CD14-positive monocyte (primary cell): Measurements from ENCODE around the gene CCR3. TPM values are rescaled to one million over a fixed set of nuclear protein-coding genes. Genes with fewer than 3 reads are reported as not detected.

Source experiments
- DNase-seq, 3 donors: peaks; one replicate each; pipeline ENCODE4 v3.0.0-alpha.2; 2011 to 2022
- H2AFZ ChIP-seq: 2 replicates; pipeline ENCODE4 v1.6.0; 2012; ENCODE audit warnings: mild to moderate bottlenecking, low read depth, low read length, inconsistent platforms; ENCODE audit not compliant: insufficient read depth, poor library complexity, severe bottlenecking
- H3K27ac ChIP-seq, 2 donors: 1 replicate in 1 of 2; 2 replicates in 1 of 2; pipeline ENCODE4 v1.5.1; 2012 to 2013; ENCODE audit warnings: low read length in 2 of 2, control low read depth in 1 of 2, inconsistent platforms in 1 of 2, low read depth in 1 of 2, mild to moderate bottlenecking in 1 of 2
- H3K27me3 ChIP-seq, 2 donors: one replicate each; pipeline versions ENCODE4 v1.6.0 to v1.6.1; 2011 to 2013; ENCODE audit warnings: low read length in 2 of 2; ENCODE audit not compliant: control insufficient read depth in 2 of 2, insufficient read depth in 2 of 2
- H3K36me3 ChIP-seq, 2 donors: replicated peaks in 1 of 2; 1 replicate in 1 of 2; 2 replicates in 1 of 2; pipeline versions ENCODE4 v1.5.1 to v1.6.1; 2012 to 2013; ENCODE audit warnings: low read length in 2 of 2, control low read depth in 1 of 2, inconsistent platforms in 1 of 2, mild to moderate bottlenecking in 1 of 2; ENCODE audit not compliant: insufficient read depth in 2 of 2, control insufficient read depth in 1 of 2
- H3K4me1 ChIP-seq, 2 donors: 1 replicate in 1 of 2; 2 replicates in 1 of 2; pipeline versions ENCODE4 v1.5.1 to v1.6.1; 2012 to 2013; ENCODE audit warnings: low read length in 2 of 2, control low read depth in 1 of 2, inconsistent platforms in 1 of 2, mild to moderate bottlenecking in 1 of 2, moderate library complexity in 1 of 2; ENCODE audit not compliant: insufficient read depth in 2 of 2, control insufficient read depth in 1 of 2
- H3K4me2 ChIP-seq: replicated peaks from 2 replicates; pipeline ENCODE3; 2012; ENCODE audit warnings: low read length, moderate library complexity, mild to moderate bottlenecking; ENCODE audit not compliant: poor library complexity, severe bottlenecking; ENCODE audit errors: extremely low read depth
- H3K4me3 ChIP-seq, 3 experiments: fragments of 200-600 bp in 1 of 3; sonication (generic) in 1 of 3; replicated peaks in 1 of 3; 1 replicate in 2 of 3; 2 replicates in 1 of 3; pipeline ENCODE4 v1.5.1; 2011 to 2013; ENCODE audit warnings: low read length in 3 of 3, mild to moderate bottlenecking in 3 of 3, control low read depth in 2 of 3, low read depth in 2 of 3, inconsistent platforms in 1 of 3, moderate library complexity in 1 of 3
- H3K79me2 ChIP-seq: 2 replicates; pipeline ENCODE4 v1.6.0; 2012; ENCODE audit warnings: mild to moderate bottlenecking, control low read depth, inconsistent platforms, low read length, moderate library complexity; ENCODE audit not compliant: insufficient read depth
- H3K9ac ChIP-seq: 2 replicates; pipeline ENCODE4 v1.6.0; 2017; ENCODE audit warnings: low read length, mild to moderate bottlenecking; ENCODE audit not compliant: insufficient read depth, poor library complexity, severe bottlenecking
- H3K9me3 ChIP-seq, 2 donors: replicated peaks in 1 of 2; 1 replicate in 1 of 2; 2 replicates in 1 of 2; pipeline versions ENCODE4 v1.5.1 to v1.6.1; 2012 to 2013; ENCODE audit warnings: low read length in 2 of 2, control low read depth in 1 of 2; ENCODE audit not compliant: control insufficient read depth in 1 of 2, insufficient read depth in 1 of 2
- H4K20me1 ChIP-seq: 2 replicates; pipeline ENCODE4 v1.6.0; 2012; ENCODE audit warnings: mild to moderate bottlenecking, low read length, control low read depth, moderate library complexity; ENCODE audit not compliant: insufficient read depth
- H3K27ac Mint-ChIP-seq, 7 donors: one replicate each; pipeline ENCODE4 v1.8.0; 2020; ENCODE audit warnings: mild to moderate bottlenecking in 7 of 7, mixed read lengths in 7 of 7, moderate library complexity in 6 of 7, inconsistent platforms in 2 of 7
- H3K27me3 Mint-ChIP-seq, 3 donors: one replicate each; pipeline ENCODE4 v1.8.0; 2021 to 2022; ENCODE audit warnings: low read depth in 3 of 3, mild to moderate bottlenecking in 3 of 3, mixed read lengths in 3 of 3, moderate library complexity in 3 of 3, inconsistent platforms in 1 of 3
- H3K36me3 Mint-ChIP-seq, 2 donors: one replicate each; pipeline ENCODE4 v1.8.0; 2020; ENCODE audit warnings: mixed read lengths in 2 of 2, inconsistent platforms in 1 of 2, mild to moderate bottlenecking in 1 of 2
- H3K4me1 Mint-ChIP-seq: one replicate; pipeline ENCODE4 v1.8.0; 2020; ENCODE audit warnings: mild to moderate bottlenecking, mixed read lengths
- H3K4me3 Mint-ChIP-seq, 2 donors: one replicate each; pipeline ENCODE4 v1.8.0; 2020; ENCODE audit warnings: mild to moderate bottlenecking in 2 of 2, mixed read lengths in 2 of 2, moderate library complexity in 1 of 2
- H3K9me3 Mint-ChIP-seq, 7 donors: one replicate each; pipeline ENCODE4 v1.8.0; 2020 to 2022; ENCODE audit warnings: mixed read lengths in 7 of 7, mild to moderate bottlenecking in 6 of 7, moderate library complexity in 6 of 7, inconsistent platforms in 2 of 7
- WGBS: methylation state at CpG from one replicate; pipeline ENCODE4 v1.1.5; 2013; ENCODE audit warnings: missing lambda C conversion rate; ENCODE audit not compliant: insufficient coverage; 5-methylcytosine and 5-hydroxymethylcytosine counted together
- intact Hi-C, 2 donors: fragments of 100-400 bp; cut with micrococcal nuclease; formaldehyde crosslinking; loops; one replicate each; pipeline versions ENCODE4 v1.15.0 to v1.15.1; 2023
- polyA plus RNA-seq, 3 donors: library from polyadenylated mRNA; depleted of rRNA in 1 of 3; unstranded in 2 of 3; stranded (reverse) in 1 of 3; fragments of 300-500 nt in 2 of 3; fragments of >200 nt in 1 of 3; fragmentation: Illumina TruSeq in 2 of 3; gene quantifications; 1 replicate in 2 of 3; 2 replicates in 1 of 3; pipeline ENCODE4 v1.2.3, GENCODE V29; 2012 to 2021
- TF ChIP-seq, protein P1 (sequence below): fragments of 200-600 bp; IDR thresholded peaks from one replicate; pipeline ENCODE4 v1.8.0; 2022; ENCODE audit warnings: antibody characterized with exemption, mild to moderate bottlenecking

CCR3 gene
- polyA plus RNA-seq, 3 donors = 0.38 to 0.74 (median 0.44) TPM

GRCh38 chr3:46312991-46313390 is 70.7 kb downstream of the CCR3 start:
- WGBS = 0% methylated on average over 1 of the region's 1 CpG

DNA sequence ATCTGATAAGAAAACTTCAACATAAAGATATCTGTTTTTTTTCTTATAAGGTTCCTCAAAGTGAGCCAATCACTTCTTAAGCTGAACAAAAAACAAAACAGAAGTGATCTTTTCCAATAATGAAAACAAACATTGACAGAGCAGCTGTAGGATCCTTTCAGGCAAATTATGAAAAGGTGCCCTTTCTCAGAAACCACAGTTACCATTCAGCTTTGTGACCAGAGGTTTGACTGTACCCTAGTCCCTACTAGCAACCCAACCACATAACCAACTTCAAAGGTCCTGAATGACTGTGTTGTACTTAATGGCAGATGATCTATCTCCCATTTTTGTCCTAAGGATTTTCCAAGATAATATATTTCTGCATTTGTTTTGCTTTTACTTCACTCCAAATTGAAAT is 72.3 kb downstream of the CCR3 start:
- peak overlapping the region in 4 of 7 donors; percentile 8 to 94 (median 60) for H3K27ac Mint-ChIP-seq
- Histone ChIP-seq H3K27me3 (no peaks in the 10 kb centered on the region), H3K4me3 (no peak overlapping the region), H3K79me2 (no peaks in the 10 kb centered on the region), H3K36me3 (no peaks in the 10 kb centered on the region), H2AFZ (no peak overlapping the region), H3K4me1 (peaks cover 86 to 97% of the 10 kb centered on the region in 2 donors), H3K9me3 (no peaks in the 10 kb centered on the region), H3K27ac (peak overlapping the region in 1 of 2 donors; percentile 89), H4K20me1 (no peaks in the 10 kb centered on the region), H3K4me2 (no peak overlapping the region), H3K9ac (no peak overlapping the region)
- no peak overlapping the region for H3K4me3 Mint-ChIP-seq
- H3K4me1 Mint-ChIP-seq = peaks cover 83% of the 10 kb centered on the region
- TF ChIP-seq, protein P1, sequence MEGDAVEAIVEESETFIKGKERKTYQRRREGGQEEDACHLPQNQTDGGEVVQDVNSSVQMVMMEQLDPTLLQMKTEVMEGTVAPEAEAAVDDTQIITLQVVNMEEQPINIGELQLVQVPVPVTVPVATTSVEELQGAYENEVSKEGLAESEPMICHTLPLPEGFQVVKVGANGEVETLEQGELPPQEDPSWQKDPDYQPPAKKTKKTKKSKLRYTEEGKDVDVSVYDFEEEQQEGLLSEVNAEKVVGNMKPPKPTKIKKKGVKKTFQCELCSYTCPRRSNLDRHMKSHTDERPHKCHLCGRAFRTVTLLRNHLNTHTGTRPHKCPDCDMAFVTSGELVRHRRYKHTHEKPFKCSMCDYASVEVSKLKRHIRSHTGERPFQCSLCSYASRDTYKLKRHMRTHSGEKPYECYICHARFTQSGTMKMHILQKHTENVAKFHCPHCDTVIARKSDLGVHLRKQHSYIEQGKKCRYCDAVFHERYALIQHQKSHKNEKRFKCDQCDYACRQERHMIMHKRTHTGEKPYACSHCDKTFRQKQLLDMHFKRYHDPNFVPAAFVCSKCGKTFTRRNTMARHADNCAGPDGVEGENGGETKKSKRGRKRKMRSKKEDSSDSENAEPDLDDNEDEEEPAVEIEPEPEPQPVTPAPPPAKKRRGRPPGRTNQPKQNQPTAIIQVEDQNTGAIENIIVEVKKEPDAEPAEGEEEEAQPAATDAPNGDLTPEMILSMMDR = no peak
- no peak for DNase-seq
- H3K9me3 Mint-ChIP-seq = no peaks in the 10 kb centered on the region
- intact Hi-C loops = loop anchor here (5.0 to 10.0 kb wide), 2 partner anchors 48 to 90 kb away; no protein-coding TSS in a partner anchor
- H3K36me3 Mint-ChIP-seq = peaks cover 0 to 1% of the 10 kb centered on the region in 2 donors
- H3K27me3 Mint-ChIP-seq = no peaks in the 10 kb centered on the region

More at GRCh38 chr3:46312991-46313390, 70.7 kb downstream of the CCR3 start:
- Mint-ChIP-seq H3K9me3 (no peaks in the 10 kb centered on the region), H3K27me3 (no peaks in the 10 kb centered on the region), H3K36me3 (peaks cover 0 to 1% of the 10 kb centered on the region in 2 donors), H3K27ac (peak overlapping the region; percentile 81 to 94 (median 88)), H3K4me1 (peaks cover 78% of the 10 kb centered on the region), H3K4me3 (peak overlapping the region in 1 of 2 donors; percentile 56)
- Histone ChIP-seq H3K36me3 (no peaks in the 10 kb centered on the region), H4K20me1 (no peaks in the 10 kb centered on the region), H3K4me1 (peaks cover 72 to 88% of the 10 kb centered on the region in 2 donors), H3K9me3 (no peaks in the 10 kb centered on the region), H3K4me3 (peak overlapping the region in 1 of 3 experiments; percentile 35), H3K27me3 (no peaks in the 10 kb centered on the region), H3K27ac (peak overlapping the region in 1 of 2 donors; percentile 93), H3K4me2 (peak overlapping the region; percentile 32), H2AFZ (no peak overlapping the region), H3K9ac (no peak overlapping the region), H3K79me2 (no peaks in the 10 kb centered on the region)
- intact Hi-C loops = loop anchor here (5.0 to 10.0 kb wide), 2 partner anchors 49 to 88 kb away; no protein-coding TSS in a partner anchor
- TF ChIP-seq, protein P1 = no peak
- peak; percentile 89 to 99 (median 97) for DNase-seq
